SU-DHL-6 (cell line): Measurements from ENCODE around the gene TNN.

Source experiments
- H2AFZ ChIP-seq: fragments of 200-600 bp; sonication (generic); 2 replicates; pipeline ENCODE4 v1.6.1; 2014; ENCODE audit warnings: low read depth, mild to moderate bottlenecking, moderate library complexity, mixed read lengths, antibody characterized with exemption, low read length; ENCODE audit not compliant: severe bottlenecking
- H3F3A ChIP-seq: fragments of 200-600 bp; shearing (Covaris generic); 2 replicates; pipeline ENCODE4 v1.6.0; 2016; ENCODE audit warnings: antibody characterized with exemption, mild to moderate bottlenecking; ENCODE audit not compliant: insufficient read depth
- H3K27ac ChIP-seq: fragments of 200-600 bp; sonication (generic); 2 replicates; pipeline ENCODE4 v1.5.1; 2016; ENCODE audit warnings: low read depth, mild to moderate bottlenecking, low read length, moderate library complexity, mixed read lengths
- H3K27me3 ChIP-seq: fragments of 200-600 bp; sonication (generic), shearing (Covaris generic); 2 replicates; pipeline ENCODE4 v1.6.0; 2014; ENCODE audit warnings: mild to moderate bottlenecking, low read length
- H3K36me3 ChIP-seq: fragments of 200-600 bp; sonication (generic); 2 replicates; pipeline ENCODE4 v1.6.1; 2014; ENCODE audit warnings: mild to moderate bottlenecking, low read length, mixed read lengths
- H3K4me2 ChIP-seq: fragments of 300-600, 200-600 bp; shearing (Covaris generic), sonication (generic); 2 replicates; pipeline ENCODE4 v1.6.0; 2014; ENCODE audit warnings: low read length, low read depth, mild to moderate bottlenecking; ENCODE audit not compliant: poor library complexity, severe bottlenecking
- H3K4me3 ChIP-seq: fragments of 200-600 bp; sonication (generic); 2 replicates; pipeline ENCODE4 v1.5.1; 2014; ENCODE audit warnings: antibody characterized with exemption, low read length, mild to moderate bottlenecking, mixed read lengths; ENCODE audit not compliant: insufficient read depth, poor library complexity, severe bottlenecking
- H3K79me2 ChIP-seq: fragments of 200-600 bp; sonication (generic); 2 replicates; pipeline ENCODE4 v1.6.1; 2014; ENCODE audit warnings: mild to moderate bottlenecking, low read length, moderate library complexity; ENCODE audit not compliant: insufficient read depth
- H3K9ac ChIP-seq: fragments of 200-600 bp; sonication (generic); 2 replicates; pipeline ENCODE4 v1.7.0; 2014; ENCODE audit warnings: mild to moderate bottlenecking, low read length
- H3K9me2 ChIP-seq: fragments of 200-600 bp; sonication (generic); replicated peaks from 2 replicates; pipeline ENCODE4 v1.6.1; 2014; ENCODE audit warnings: low read length; ENCODE audit not compliant: insufficient read depth
- H3K9me3 ChIP-seq: fragments of 200-600 bp; sonication (generic); 2 replicates; pipeline ENCODE4 v1.6.1; 2014; ENCODE audit warnings: low read length, mixed read lengths; ENCODE audit not compliant: insufficient read depth
- H4K20me1 ChIP-seq: fragments of 200-600 bp; sonication (generic); 2 replicates; pipeline ENCODE4 v1.6.1; 2014; ENCODE audit warnings: low read depth, mild to moderate bottlenecking, antibody characterized with exemption, low read length, moderate library complexity, mixed read lengths
- CTCF ChIP-seq: fragments of 200-600 bp; sonication (generic); IDR thresholded peaks from one replicate; pipeline ENCODE4 v1.5.1; 2017; ENCODE audit warnings: antibody characterized with exemption, mild to moderate bottlenecking, low read length, moderate library complexity; ENCODE audit not compliant: insufficient read depth, poor library complexity, severe bottlenecking
- EZH2phosphoT487 ChIP-seq: fragments of 200-600 bp; sonication (generic), shearing (Covaris generic); conservative IDR thresholded peaks from 2 replicates; pipeline ENCODE4 v1.6.1; 2018; ENCODE audit warnings: mild to moderate bottlenecking, antibody characterized with exemption, low read length, moderate library complexity, mixed read lengths

Gene TNN

GRCh38 chr1:175157200-175157599 is 89.6 kb downstream of the TNN start:
- Histone ChIP-seq H3K79me2 (no peaks in the 10 kb centered on the region), H3K9me2 (no peaks in the 10 kb centered on the region), H3K27ac (no peak overlapping the region), H3K4me2 (no peak overlapping the region), H3K27me3 (no peaks in the 10 kb centered on the region), H2AFZ (no peak overlapping the region), H4K20me1 (no peaks in the 10 kb centered on the region), H3K4me3 (no peak overlapping the region), H3K36me3 (no peaks in the 10 kb centered on the region), H3K9ac (no peak overlapping the region), H3F3A (no peaks in the 10 kb centered on the region), H3K9me3 (no peaks in the 10 kb centered on the region)
- TF ChIP-seq EZH2phosphoT487, result no peak
- TF ChIP-seq CTCF, result no peak

- no peak overlapping the region for H3K4me3 ChIP-seq
- no peak overlapping the region for H3K27ac ChIP-seq
- no peak overlapping the region for H2AFZ ChIP-seq
- H3K4me2 ChIP-seq, result no peak overlapping the region
- H3K27me3 ChIP-seq, result no peaks in the 10 kb centered on the region
- no peaks in the 10 kb centered on the region for H4K20me1 ChIP-seq
- H3K9me2 ChIP-seq, result no peaks in the 10 kb centered on the region
- H3F3A ChIP-seq, result no peaks in the 10 kb centered on the region
- TF ChIP-seq CTCF (no peak), EZH2phosphoT487 (no peak)
- H3K79me2 ChIP-seq, result no peaks in the 10 kb centered on the region
- H3K9ac ChIP-seq, result no peak overlapping the region
- no peaks in the 10 kb centered on the region for H3K9me3 ChIP-seq
- H3K36me3 ChIP-seq, result no peaks in the 10 kb centered on the region
Observed at GRCh38 chr1:175158170-175158591, 90.5 kb downstream of the TNN start.

DNA sequence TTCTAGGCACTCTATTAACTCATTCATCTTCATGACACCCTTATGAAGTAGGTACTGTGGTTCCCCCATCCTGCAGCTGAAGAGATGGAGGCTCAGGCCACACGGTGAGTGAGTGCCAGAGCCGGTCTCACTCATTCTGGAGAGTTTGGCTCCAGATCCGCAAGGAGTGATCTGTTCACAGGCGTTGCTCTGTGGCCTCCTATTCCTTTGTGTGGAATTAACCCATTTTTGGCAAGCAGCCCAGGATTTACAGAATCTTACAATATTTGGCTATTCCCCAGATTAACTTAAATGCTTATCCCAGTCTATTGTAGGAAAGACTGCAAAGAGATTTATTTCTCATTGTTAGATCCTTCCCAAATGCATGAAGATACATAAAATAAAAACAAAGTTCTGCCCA is 95.3 kb downstream of the TNN start:
- H3K36me3 ChIP-seq, result 0 out of 2 replicates have a peak, but pooled peaks cover 6% of the 10 kb centered on the region

More for the DNA sequence above, 95.3 kb downstream of the TNN start:
- Histone ChIP-seq H3K9me3 (no peaks in the 10 kb centered on the region), H2AFZ (no peak overlapping the region), H3K9me2 (no peaks in the 10 kb centered on the region), H3K9ac (no peak overlapping the region), H3K27ac (no peak overlapping the region), H3F3A (no peaks in the 10 kb centered on the region), H3K27me3 (no peaks in the 10 kb centered on the region), H4K20me1 (no peaks in the 10 kb centered on the region), H3K4me3 (no peak overlapping the region), H3K4me2 (no peak overlapping the region), H3K79me2 (no peaks in the 10 kb centered on the region)
- TF ChIP-seq EZH2phosphoT487 (no peak), CTCF (no peak)
